GM12874 (cell line): ENCODE measurements around the gene TNS2.

Source experiments
- TF ChIP-seq, protein P1 (sequence below): IDR thresholded peaks from 2 replicates; pipeline ENCODE4 v1.5.1; 2011; ENCODE audit warnings: low read depth, mild to moderate bottlenecking, control low read depth, low read length, moderate library complexity; ENCODE audit not compliant: insufficient read depth

Gene TNS2

DNA sequence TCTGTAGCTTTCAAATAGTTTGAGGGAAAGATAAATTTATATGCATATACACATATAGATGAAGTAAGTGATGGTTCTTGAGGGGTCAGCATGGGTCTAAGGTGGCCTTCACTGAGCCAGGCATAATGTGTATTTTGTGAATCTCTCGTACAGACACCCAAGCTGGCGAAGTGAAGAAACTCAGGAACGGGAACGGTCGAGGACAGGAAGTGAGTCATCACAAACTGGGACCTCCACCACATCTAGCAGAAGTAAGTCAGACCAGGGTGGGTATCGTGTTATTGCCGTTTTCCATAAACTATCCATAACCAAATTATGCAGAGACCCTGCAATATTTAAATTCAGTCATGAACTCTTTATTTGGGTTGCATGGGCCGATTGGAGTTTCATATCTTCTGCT lies 15.4 kb upstream of the TNS2 start:
- TF ChIP-seq, protein P1, sequence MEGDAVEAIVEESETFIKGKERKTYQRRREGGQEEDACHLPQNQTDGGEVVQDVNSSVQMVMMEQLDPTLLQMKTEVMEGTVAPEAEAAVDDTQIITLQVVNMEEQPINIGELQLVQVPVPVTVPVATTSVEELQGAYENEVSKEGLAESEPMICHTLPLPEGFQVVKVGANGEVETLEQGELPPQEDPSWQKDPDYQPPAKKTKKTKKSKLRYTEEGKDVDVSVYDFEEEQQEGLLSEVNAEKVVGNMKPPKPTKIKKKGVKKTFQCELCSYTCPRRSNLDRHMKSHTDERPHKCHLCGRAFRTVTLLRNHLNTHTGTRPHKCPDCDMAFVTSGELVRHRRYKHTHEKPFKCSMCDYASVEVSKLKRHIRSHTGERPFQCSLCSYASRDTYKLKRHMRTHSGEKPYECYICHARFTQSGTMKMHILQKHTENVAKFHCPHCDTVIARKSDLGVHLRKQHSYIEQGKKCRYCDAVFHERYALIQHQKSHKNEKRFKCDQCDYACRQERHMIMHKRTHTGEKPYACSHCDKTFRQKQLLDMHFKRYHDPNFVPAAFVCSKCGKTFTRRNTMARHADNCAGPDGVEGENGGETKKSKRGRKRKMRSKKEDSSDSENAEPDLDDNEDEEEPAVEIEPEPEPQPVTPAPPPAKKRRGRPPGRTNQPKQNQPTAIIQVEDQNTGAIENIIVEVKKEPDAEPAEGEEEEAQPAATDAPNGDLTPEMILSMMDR = no peak

GRCh38 chr12:53036802-53037201 lies 13.1 kb upstream of the TNS2 start:
- TF ChIP-seq, protein P1 = no peak

DNA sequence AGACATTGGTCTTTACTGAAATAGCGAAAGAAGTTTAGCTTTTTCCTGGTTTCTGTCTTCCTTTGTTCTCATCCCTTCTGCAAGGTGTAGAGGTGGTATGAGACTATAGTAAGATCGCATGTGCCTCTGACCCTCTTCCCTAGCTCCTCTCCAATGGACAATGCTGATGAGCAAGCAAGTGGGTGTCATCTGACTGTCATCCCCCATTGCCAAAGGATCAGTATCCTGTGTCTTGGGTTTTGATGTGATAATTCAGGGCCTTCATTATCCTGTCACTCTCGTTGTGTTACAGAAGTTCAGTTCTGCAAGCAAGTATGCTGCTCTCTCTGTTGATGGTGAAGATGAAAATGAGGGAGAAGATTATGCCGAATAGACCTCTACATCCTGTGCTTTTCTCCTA lies 10.0 kb upstream of the TNS2 start:
- TF ChIP-seq, protein P1 = no peak

GRCh38 chr12:53042607-53043454 lies 7.0 kb upstream of the TNS2 start:
- TF ChIP-seq, protein P1 = no peak

GRCh38 chr12:53044052-53044581 lies 5.7 kb upstream of the TNS2 start:
- TF ChIP-seq, protein P1 = no peak

DNA sequence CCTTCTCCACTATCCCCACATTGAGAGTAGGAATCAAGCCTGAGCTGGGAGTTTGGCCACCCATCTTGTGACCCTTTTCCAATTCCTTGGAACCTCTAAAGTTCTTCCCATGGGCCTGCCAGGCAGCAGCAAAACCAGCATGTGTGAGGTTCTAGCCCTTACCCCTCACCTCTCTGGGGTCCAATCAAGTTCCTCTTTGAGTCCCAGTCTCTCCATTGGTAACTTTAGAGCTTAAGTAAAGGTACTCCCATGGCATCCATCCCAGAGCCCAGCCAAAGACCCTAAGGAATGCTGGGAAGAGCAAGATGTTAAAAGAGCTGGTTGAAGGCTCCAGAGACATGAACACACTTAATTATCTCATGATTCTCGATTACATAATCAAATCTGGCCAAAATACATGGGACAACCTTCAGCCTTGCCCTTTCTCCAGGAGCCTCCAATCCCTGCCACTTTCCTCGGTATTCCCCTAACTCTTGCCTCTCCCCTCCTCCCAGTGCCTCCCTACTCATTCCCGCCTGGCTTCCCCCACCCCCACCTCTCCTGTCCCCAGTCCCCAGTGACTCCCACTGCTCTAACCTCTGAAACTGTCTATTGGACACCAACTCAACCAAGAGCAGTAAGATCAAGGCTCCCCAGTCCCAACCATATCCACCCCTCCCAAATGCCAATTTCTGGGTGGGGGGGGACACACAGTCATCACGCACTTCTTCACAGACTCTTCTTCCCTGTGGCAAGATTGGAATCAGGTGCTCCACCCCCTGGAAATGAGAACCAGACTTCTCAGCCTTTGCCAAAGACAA lies 4.8 kb upstream of the TNS2 start:
- TF ChIP-seq, protein P1 = no peak

GRCh38 chr12:53045696-53046045 lies 4.2 kb upstream of the TNS2 start:
- TF ChIP-seq, protein P1 = no peak
